Stimulated activated naive CD8-positive, alpha-beta T cell treated with anti-CD3 and anti-CD28 coated beads, Interleukin-15, Interleukin-2, amounts not matched to agents 100 U/mL and 50 U/mL, for 24 hours (primary cell): Measurements from ENCODE around the gene SLC6A18.
"Not testable (repeated sequence)": the region's sequence is repeated elsewhere in the genome, so short reads cannot be mapped to it uniquely, and the experiment has no call there.

Source experiments
- ATAC-seq: fragments of 150-1000 bp; cut with Tn5 transposase; one replicate; pipeline ENCODE4 v1.10.0; 2021
- DNase-seq: peaks from one replicate; pipeline ENCODE4 v3.0.0; 2021

Gene SLC6A18

DNA sequence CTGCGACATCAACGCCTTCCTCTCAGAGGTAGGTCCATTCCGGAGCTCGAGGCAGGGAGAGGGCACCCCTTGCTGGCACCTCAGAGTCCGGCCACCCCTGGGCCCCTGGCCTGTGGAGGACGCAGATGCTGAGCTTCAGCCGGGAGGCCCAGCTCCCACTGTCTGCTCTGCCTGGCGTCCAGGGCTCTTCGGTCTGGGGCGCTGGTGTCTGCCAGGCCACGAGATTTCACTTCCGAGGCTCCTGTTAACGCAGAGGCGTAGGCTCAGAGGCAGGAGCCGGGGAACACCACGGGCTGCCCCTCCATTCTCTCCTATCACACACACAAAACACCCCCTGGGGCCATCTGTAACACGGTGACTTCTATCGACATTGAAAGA is 8.3 kb upstream of the SLC6A18 start:
- DNase-seq: no peak
- ATAC-seq: no peak

DNA sequence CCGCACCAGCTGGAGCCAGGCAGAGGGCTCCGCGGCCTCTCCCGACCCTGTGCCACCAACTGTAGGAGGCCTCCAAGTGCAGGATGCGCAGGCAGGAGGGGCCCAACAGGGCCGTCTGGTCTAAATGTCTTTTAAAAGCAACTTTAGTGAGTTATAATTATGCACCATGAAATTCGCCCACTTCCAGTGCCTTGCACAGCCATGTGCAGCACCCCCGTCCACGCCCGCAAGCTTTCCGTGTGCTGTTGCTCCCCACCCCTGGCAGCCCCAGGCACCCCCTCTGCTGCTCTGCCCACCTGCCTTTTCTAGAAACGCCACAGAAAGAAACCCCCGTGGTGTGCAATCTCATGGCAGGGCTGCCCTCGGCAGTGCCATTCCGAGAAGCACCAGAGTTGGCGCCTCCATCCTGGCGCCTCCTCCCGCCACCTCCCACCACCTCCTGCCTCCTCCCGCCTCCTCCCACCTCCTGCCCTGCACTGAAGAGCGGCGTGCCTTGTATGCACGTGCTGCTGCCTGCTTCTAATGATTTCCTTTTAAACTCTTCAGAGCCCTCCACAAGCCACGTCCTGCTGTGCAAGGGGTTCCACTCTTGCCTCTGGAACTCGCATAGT is 7.5 kb upstream of the SLC6A18 start:
- ATAC-seq (no peak), DNase-seq (no peak)

DNA sequence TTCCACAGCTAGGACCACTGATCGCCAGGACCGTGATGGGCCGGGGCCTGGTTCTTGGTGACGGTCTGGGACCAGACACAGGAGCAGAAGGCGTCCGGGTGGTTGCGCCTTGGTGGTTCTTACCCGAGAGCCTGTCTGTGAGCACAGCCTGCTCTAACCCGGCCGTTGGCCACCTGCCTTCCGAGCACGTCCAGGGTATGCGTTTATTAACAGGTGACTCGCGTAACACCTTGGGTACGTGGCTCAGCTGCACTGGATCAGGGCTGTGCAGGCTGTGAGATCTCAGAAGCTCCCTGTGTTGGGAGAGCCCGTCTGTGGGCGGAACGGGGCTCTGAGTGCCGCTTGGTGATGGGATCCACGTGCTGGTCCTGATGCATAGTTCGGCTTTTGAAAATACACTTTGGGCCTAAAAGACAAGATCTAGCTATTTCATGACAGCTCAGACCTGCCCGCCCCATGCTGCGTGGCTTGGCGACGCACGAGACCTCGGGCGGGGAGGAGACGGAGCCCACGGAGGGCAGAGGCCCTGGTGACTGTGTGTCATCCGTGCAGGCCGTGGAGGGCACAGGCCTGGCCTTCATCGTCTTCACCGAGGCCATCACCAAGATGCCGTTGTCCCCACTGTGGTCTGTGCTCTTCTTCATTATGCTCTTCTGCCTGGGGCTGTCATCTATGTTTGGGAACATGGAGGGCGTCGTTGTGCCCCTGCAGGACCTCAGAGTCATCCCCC is 6.7 kb upstream of the SLC6A18 start:
- ATAC-seq (no peak), DNase-seq (no peak)

DNA sequence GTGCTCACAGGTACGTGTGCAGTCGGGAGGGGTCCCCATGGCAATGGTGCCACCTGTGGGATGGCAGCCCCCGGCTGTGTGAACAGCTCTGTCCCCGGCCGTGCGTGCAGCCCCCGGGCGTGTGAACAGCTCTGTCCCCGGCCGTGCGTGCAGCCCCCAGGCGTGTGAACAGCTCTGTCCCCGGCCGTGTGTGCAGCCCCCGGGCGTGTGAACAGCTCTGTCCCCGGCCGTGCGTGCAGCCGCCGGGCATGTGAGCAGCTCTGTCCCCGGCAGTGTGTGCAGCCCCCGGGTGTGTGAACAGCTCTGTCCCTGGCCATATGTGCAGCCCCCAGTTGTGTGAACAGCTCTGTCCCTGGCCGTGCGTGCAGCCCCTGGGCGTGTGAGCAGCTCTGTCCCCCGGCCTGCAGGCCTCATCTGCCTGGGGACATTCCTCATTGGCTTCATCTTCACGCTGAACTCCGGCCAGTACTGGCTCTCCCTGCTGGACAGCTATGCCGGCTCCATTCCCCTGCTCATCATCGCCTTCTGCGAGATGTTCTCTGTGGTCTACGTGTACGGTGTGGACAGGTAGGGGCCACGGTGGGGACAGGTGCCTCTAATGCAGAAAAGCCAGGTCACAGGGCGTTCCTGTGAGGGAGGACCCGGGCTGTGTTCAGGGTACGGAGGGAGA is 5.9 kb upstream of the SLC6A18 start:
- DNase-seq: no peak
- no peak for ATAC-seq

DNA sequence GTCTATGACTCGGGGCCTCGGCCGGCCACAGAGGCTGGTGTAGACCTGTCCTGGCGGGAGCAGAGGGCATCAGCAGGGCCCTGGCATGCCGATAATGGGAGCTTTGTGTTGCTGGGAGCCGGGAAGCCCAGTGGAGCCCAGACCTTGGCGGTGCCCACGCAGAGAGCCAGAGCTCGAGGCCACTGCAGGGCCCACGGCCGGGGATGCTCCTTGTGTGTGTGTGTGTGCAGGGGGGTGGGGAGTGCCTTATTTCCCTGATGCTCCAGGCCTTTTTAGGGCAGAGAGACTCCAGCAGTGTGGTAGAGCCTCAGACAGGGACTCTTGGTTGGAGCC is 5.4 kb upstream of the SLC6A18 start:
- ATAC-seq (no peak), DNase-seq (no peak)

DNA sequence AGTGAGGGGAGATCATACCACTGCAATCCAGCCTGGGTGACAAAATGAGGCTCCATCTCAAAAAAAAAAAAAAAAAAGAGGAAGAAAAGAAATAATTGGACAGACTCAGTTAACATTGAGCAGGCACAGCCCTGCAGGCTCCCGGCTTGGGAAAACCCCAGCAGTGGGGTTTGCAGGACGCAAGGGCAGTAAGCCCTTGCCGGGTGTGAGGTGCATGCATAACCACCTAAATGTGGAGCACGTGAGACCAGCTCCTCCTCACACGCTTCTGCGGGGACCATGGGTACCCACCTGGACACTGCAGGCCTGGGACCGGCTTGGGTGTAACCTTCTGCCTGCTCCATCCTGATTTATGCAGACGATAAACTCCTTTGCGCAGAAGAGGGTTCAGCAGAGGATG is 4.8 kb upstream of the SLC6A18 start:
- no peak for ATAC-seq
- no peak for DNase-seq

DNA sequence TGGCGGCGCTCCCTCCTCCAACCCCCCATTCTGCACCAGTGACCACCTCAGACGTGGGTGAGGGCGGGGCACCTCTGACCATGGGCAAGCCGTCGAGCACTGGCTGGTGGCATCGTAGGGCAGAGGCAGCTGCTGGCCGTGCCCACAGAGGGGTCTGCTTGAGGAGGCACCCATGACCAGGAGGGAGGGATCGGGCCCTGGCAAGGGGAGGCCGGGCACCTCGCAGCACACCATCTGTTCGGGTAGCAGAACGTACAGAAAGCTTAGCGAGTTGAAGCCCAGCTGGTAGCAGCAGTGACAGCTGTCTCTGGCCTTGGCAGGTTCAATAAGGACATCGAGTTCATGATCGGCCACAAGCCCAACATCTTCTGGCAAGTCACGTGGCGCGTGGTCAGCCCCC is 4.3 kb upstream of the SLC6A18 start:
- ATAC-seq (no peak), DNase-seq (no peak)

DNA sequence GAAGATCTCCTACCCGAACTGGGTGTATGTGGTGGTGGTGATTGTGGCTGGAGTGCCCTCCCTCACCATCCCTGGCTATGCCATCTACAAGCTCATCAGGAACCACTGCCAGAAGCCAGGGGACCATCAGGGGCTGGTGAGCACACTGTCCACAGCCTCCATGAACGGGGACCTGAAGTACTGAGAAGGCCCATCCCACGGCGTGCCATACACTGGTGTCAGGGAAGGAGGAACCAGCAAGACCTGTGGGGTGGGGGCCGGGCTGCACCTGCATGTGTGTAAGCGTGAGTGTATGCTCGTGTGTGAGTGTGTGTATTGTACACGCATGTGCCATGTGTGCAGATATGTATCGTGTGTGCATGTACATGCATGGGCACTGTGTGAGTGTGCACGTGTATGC is 3.5 kb upstream of the SLC6A18 start:
- DNase-seq (no peak), ATAC-seq (no peak)

DNA sequence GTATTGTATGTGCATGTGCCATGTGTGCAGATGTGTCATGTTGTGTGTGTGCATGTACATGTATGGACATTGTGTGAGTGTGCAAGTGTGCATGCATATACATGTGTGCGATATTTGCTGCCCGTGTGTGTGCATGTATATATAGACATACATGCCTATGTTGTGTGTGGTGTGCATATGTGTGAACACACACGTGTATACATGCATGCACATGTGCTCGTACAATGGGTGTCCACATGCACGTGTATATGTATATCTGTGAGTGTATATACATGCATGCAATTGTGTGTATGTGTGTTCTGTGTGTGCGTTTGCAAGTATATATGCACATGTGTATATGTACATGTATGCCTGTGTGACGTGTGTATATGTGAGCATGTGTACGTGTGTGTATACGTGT is 3.0 kb upstream of the SLC6A18 start:
- DNase-seq (no peak), ATAC-seq (no peak)

DNA sequence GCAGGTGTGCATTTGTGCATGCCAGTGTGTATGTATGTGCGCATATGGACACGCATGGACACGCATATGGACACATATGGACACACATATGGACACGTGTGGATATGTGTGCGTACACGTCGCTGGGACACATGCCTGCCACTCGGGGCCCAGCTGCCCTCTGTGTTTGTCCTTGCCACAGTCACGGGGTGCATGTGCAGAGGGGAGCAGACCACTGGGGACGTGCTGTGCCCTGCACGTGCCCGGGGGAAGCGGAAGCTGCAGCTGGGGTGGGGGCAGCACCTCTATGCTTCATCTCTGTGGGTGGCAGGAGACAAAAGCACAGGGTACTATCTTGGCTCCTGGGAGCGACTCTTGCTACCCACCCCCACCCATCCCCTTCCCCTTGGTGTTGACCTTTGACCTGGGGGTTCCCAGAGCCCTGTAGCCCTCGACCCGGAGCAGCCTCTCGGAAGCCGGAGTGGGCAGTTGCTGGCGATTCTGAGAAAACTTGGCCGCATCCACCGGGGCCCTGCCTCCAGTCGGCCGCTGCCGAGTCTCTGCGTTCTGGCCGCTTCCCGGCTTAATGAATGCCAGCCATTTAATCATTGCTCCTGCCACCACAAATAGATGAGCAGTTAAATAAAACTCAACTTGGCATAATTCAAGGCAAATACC is 2.4 kb upstream of the SLC6A18 start:
- no peak for DNase-seq
- ATAC-seq: no peak

DNA sequence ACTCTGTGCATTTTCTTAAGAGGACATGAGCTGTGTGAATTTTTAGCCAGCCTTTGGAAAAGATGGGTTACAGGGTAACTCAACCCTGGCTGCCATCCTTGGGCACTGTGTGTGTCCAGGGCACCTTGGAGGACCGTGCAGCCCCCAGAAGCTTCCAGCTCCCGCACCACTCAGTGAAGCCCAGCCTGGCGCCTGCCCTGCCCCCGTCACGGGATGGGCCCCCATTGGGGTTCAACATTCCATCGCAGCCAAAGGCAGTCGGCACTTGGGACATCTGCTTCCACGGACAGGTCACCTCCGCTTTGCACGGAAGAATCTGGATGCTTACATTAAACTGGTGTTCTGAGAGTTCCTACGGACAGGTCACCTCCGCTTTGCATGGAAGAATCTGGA is 1.9 kb upstream of the SLC6A18 start:
- ATAC-seq: no peak
- DNase-seq: no peak

DNA sequence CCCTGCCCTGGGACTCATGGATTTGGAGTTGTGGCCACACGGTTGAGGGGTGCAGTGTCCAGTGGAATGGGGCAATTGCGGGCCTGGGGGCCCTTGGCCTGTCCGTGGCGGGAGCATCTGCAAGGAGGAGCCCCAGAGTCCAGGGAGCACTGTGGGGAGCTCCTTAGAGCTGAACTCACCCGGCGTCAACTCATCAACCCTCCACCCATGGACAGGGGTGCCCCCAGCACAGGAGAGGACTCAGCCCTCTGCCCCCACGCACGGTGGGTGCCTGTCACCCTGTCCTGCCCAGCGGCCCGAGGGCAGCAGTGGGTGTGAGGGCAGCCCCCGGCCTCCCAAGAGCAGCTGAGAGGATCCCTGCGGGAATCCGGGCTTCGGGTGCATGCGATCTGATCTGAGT is 550 bp upstream of the SLC6A18 start:
- ATAC-seq (no peak), DNase-seq (no peak)

DNA sequence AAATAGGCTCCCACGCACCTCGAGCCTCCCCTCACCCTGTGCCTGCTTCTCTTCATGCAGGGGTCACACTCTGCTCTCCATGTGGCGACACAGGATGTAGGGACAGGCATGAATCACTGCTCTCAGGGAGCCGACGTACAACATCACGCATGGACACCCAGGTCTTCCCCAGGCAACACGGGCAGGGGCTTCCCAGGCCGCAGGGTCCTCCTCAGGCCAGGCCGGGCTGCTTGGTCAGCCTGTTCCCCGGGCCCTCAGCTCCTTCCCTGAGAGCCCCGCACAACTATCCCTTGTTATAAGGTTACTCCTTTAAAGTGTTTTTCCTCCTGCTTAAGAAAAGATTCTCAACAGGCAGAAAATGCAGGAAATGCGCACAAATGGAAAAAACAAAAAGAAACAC is 1.1 kb downstream of the SLC6A18 start:
- DNase-seq (no peak), ATAC-seq (no peak)

DNA sequence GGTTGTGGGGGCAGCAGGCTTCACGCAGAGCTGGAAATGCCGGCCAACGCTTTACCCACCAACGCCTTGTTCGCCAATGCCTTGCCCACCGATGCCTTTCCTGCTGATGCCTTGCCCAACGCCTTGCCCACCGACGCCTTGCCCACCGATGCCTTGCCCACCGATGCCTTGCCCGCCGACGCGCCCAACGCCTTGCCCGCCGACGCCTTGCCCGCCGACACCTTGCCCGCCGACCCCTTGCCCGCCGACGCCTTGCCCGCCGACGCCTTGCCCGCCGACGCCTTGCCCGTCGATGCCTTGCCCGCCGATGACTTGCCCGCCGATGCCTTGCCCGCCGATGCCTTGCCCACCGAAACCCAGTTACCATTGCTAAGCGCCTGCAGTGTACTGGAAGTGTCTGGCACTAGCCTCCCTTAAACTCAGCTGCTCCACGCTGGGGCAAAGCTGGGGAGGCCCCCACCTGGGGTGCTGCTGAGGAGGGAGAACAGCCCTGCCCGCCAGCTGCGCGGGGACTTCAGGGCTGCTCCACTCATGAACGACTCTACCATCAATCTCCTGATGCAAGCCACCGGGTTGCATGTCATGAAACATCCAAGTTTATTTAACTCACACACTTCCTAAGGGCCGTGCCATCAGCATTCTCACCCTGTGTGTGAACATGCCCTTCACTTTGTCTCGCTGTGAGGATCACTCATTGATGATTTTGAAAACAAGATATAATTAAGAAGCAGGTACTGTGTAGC is 1.8 kb downstream of the SLC6A18 start:
- ATAC-seq: no peak
- DNase-seq: no peak

DNA sequence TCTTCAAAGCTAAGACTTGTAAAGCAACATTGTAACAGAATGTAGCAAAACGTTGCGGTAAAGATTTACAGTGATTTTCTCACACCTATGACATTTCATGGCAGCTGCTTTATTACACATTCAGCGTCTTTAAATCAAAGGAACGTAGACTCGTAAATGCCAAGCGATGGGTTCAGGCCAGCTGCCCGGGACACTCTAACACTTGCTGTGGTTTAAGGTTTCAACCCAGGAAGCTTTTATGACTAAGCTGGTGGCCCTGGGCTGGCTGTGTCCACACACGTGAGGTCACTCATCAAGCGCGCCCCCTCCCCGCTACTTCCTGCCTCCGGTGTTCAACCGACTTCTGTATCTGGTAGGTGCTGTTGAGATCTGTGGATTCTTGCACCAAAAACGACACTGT is 2.5 kb downstream of the SLC6A18 start:
- DNase-seq: no peak

DNA sequence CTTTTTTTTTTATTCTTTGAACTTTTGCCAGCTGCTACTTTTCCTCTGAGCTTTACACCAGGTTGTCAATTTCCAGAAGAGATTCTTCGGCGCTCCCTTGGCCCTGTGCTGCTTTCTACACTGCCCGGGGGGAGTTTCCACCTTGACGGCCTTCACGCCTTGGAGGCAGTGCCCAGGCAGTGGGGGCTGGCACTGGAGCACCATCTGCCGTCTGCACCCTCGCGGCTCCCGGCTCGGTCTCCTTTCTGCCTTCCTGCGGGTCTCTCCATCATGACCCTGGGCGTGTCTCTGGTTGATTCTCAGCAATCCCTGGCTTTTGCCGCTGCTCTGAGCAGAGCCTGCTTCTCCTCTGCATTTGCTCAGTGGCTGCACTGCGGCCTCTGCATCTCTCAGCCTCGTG is 2.9 kb downstream of the SLC6A18 start:
- DNase-seq (no peak), ATAC-seq (no peak)

More for the DNA sequence above, 2.5 kb downstream of the SLC6A18 start:
- ATAC-seq: no peak

DNA sequence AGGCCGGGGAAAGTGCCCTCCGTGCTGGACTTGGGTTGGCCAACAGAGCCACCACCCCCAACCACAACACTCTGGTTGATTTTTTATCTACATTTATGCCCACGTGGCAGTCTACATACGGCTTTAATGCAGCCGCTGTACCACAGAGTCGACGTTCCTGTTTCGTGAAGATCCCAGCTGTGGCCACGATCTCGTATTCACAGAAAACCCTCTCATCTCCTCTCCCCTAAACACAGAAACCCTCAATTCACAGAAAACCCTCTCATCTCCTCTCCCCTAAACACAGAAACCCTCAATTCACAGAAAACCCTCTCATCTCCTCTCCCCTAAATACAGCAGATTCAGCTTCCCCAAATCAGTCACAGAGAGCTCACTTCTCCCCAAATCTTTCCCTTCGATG is 3.8 kb downstream of the SLC6A18 start:
- not testable (repeated sequence) for DNase-seq, ATAC-seq

DNA sequence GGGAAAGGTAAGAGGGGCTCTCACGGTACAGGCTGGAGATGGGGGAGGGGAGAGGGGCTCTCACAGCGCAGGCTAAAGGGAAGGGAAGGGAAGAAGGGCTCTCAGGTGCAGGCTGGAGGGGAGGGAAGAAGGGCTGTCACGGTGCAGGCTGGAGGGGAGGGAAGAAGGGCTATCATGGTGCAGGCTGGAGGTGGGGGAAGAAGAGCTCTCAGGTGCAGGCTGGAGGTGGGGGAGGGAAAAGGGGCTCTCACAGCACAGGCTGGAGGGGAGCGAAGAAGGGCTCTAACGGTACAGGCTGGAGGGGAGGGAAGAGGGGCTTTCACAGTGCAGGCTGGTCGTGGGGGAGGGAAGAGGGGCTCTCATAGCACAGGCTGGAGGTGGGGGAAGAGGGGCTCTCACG is 4.6 kb downstream of the SLC6A18 start:
- DNase-seq: no peak
- no peak for ATAC-seq

DNA sequence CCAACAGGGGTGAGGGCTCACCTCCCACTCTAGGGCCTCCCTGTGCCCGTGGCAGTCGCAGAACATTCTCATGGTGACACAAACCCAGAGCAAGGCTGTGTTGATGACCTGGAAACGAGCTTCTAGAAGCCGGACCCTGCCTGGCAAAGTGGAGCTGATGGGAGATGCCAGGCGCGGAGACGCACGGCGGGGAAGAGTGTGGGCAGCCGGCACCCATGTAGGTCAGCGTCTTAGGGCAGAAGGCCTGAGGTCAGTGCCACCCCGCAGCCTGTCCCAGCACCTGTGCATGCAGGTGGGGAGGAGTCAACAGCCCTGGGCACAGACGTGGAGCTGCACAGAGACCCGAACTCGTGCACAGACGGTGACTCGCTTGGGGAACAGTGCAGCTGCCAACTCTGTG is 5.4 kb downstream of the SLC6A18 start:
- no peak for ATAC-seq

DNA sequence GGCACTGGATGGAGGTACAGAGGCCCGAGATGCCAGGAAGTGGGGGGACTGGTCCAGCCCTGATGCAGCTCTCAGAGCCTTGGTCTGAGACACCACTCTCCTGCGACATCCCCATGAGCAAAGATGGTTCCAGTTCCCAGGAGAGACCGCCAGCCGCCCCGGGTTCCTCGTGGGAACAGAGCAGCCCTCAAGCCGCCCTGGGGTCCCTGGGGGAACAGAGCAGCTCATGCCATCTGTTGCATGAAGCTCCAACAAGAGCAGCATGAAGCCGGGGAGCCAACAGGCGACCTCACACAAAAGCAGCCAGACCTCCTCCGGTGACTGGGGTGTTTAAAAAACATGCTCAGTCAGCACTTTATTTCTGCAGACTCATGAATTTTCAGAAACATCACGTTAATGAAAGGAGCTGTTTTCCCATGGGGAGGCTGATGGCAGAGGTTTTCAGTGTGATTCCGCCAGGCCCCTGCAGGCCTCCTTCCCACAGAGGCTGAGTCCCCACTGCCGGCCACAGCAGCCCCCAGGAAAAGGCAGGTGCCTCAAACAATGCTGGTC is 6.2 kb downstream of the SLC6A18 start:
- ATAC-seq (no peak), DNase-seq (no peak)

More for the DNA sequence above, 5.4 kb downstream of the SLC6A18 start:
- no peak for DNase-seq

DNA sequence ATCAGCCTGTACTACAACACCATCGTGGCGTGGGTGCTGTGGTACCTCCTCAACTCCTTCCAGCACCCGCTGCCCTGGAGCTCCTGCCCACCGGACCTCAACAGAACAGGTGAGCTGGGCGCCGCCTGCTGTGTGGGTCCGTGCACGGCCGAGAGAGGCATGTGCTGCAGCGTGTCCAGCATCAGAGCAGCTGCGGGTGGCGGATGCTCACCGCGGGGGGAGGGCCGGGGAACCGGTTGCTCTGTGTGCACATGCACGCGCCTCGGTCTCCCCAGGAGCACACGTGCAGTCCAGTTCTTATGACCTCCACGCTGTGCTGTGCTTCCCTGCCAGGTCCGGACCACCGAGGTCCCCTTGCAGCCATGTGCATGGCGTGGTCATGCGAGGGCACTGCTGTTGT is 7.6 kb downstream of the SLC6A18 start:
- ATAC-seq: no peak
- no peak for DNase-seq

DNA sequence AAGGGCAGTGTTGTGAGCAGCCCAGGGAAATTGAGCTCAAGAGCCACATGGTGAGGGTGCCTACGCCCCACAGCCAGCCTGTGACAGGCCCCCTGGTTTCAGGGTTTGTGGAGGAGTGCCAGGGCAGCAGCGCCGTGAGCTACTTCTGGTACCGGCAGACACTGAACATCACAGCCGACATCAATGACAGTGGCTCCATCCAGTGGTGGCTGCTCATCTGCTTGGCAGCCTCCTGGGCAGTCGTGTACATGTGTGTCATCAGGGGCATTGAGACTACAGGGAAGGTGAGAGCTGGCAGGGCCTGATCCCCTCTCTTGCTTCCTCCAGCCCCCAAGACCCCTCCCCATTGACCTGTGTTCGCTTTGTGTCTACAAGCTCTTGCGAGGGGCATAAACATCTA is 10.2 kb downstream of the SLC6A18 start:
- ATAC-seq (no peak), DNase-seq (no peak)
